Motor neuron (in vitro differentiated cells): Measurements from ENCODE around the gene RFESD. TPM values are rescaled to one million over a fixed set of nuclear protein-coding genes. Genes with fewer than 3 reads are reported as not detected.
"Not testable (repeated sequence)": the region's sequence is repeated elsewhere in the genome, so short reads cannot be mapped to it uniquely, and the experiment has no call there.

ENCODE experiments used
- ATAC-seq, 8 experiments: fragments of 200-7000 bp; cut with Tn5 transposase; replicated peaks in 6 of 8; 2 replicates each; pipeline ENCODE4 v1.8.0; 2021; ENCODE audit warnings: mild to moderate bottlenecking in 8 of 8, moderate library complexity in 8 of 8
- H3K27ac ChIP-seq, 2 donors: fragments of 250-450 bp; sonication (Bioruptor Pico); 2 replicates each; pipeline ENCODE4 v1.9.0; 2021; ENCODE audit warnings: antibody characterized with exemption in 2 of 2, mild to moderate bottlenecking in 2 of 2, moderate library complexity in 1 of 2
- H3K4me1 ChIP-seq, 2 donors: fragments of 250-450 bp; sonication (Bioruptor Pico); replicated peaks in 1 of 2; 2 replicates each; pipeline ENCODE4 v1.6.1; 2021; ENCODE audit warnings: antibody characterized with exemption in 2 of 2, mild to moderate bottlenecking in 2 of 2, moderate library complexity in 1 of 2
- H3K4me3 ChIP-seq, 5 donors: fragments of 250-450 bp; sonication (Bioruptor Pico); 2 replicates each; pipeline ENCODE4 v1.9.0; 2021; ENCODE audit warnings: antibody characterized with exemption in 5 of 5, mild to moderate bottlenecking in 5 of 5, moderate library complexity in 4 of 5
- WGBS, 10 experiments: fragments of 450-650 bp; shearing (Covaris generic); methylation state at CpG; one replicate each; pipeline ENCODE4 v1.0.0; 2022; 5-methylcytosine and 5-hydroxymethylcytosine counted together
- in situ Hi-C, 9 experiments: fragments of 400-800 bp; cut with MboI; loops; one replicate each; pipeline ENCODE4 v1.15.0; 2021; ENCODE audit warnings: low sequenced_read_pairs in 9 of 9, low pct_unique_long_range_greater_than_20kb in 2 of 9; ENCODE audit not compliant: unreplicated experiment in 9 of 9
- total RNA-seq, 8 experiments: library from RNA; unstranded; fragments of 300-600 nt; gene quantifications; 2 replicates each; pipeline versions ENCODE4 v1.2.3 to v1.2.4, GENCODE V29; 2022

Gene RFESD
- total RNA-seq, 8 experiments from 2014 or later, result 1.1 to 6.7 (median 2.7) TPM

DNA sequence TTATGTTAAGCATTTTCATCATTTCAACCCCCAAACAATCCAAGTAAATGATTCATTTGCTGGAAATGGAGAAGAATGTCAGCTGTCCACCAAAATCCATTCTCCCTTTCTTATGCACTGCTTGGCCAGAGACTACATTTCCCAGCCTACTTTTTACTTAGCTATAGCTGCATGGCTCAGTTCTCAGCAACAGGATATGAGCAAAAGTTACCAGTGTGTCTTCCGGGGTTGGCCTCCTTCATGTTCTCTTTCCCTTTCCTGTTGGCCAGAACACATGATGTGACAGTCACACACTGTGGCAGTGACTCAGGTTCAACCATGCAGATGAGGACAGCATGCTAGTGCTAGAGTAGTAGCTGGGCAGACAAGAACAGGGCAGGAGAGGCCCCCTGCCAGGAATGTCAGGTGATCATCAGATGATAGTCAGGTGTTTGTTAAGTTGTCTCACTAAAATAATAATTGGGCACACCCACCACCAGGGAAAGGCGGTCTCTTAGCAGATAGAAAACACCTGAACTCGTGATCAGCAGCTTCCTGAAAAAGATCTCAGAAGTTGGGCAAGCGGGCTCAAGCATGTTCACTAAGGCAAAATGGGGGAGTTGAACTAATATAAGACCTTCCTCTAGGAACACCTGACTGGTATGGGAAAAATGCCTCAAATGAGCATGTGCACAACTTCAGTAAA is 14.4 kb upstream of the RFESD start:
- ATAC-seq, result peak in 2 of 8 experiments; percentile 73 to 84
- H3K4me1 ChIP-seq, result no peaks in the 10 kb centered on the region
- no peak overlapping the region for H3K4me3 ChIP-seq
- no peak overlapping the region for H3K27ac ChIP-seq
- in situ Hi-C loops, result loop anchor here in 3 of 9 experiments (10.0 to 25.0 kb wide), 2 partner anchors 205 to 213 kb away; no protein-coding TSS in a partner anchor
- WGBS, 10 experiments, result 80 to 100% (median 100%) methylated on average over 1 to 4 of the region's 4 CpGs; no CpG with 5 or more reads in 1 of the 10 experiments

DNA sequence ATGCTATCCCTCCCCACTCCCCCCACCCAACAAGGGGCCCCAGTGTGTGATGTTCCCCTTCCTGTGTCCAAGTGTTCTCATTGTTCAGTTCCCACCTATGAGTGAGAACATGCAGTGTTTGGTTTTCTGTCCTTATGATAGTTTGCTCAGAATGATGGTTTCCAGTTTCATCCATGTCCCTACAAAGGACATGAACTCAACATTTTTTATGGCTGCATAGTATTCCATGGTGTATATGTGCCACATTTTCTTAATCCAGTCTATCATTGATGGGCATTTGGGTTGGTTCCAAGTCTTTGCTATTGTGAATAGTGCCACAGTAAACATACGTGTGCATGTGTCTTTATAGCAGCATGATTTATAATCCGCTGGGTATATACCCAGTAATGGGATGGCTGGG is 13.6 kb upstream of the RFESD start:
- H3K4me3 ChIP-seq, ATAC-seq, H3K4me1 ChIP-seq, H3K27ac ChIP-seq: not testable (repeated sequence)
- WGBS, 10 experiments, result no CpG with 5 or more reads among the region's 2 CpGs
- in situ Hi-C loops, result loop anchor here in 3 of 9 experiments (10.0 to 25.0 kb wide), 2 partner anchors 204 to 212 kb away; no protein-coding TSS in a partner anchor

DNA sequence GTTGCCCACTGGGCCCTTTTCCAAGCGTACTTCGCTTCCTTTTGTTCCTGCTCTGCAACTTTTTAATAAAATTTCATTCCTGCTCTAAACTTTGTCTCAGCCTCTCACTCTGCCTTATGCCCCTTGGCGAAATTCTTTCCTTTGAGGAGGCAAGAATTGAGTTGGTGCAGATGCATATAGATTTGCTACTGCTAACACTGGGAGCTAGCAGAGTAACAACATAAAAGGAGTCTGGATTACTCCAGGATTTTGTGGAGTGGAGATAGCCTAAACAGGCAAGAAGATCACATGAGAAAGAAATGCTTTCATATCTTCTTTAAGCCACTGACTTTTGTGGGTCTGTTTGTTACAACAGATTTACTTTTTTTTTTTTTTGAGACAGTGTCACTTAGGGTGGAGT is 12.9 kb upstream of the RFESD start:
- H3K4me3 ChIP-seq, result no peak overlapping the region
- no peaks in the 10 kb centered on the region for H3K4me1 ChIP-seq
- in situ Hi-C loops, result loop anchor here in 3 of 9 experiments (10.0 to 25.0 kb wide), 2 partner anchors 204 to 211 kb away; no protein-coding TSS in a partner anchor
- no peak overlapping the region for H3K27ac ChIP-seq
- no peak for ATAC-seq
- WGBS, 10 experiments, result 80 to 100% (median 90%) methylated on average over 1 to 3 of the region's 3 CpGs; no CpG with 5 or more reads in 4 of the 10 experiments

DNA sequence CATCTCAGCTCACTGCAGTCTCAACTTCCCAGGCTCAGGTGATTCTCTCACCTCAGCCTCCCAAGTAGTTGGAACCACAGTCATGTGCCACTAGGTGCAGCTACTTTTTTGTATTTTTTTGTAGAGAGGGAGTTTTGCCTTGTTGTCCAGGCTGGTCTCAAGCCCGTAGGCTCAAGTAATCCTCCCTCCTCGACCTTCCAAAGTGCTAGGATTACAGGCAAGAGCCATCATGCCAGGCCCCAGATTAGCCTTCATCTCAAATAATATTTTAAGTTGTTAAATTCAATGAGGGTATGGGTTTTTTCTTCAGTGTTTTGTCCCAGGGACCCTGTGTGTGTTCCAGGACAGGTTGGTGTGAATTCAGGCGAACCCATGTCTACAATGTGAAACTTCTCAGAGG is 12.5 kb upstream of the RFESD start:
- ATAC-seq, result no peak
- no peaks in the 10 kb centered on the region for H3K4me1 ChIP-seq
- no peak overlapping the region for H3K27ac ChIP-seq
- WGBS, 10 experiments, result 50 to 100% (median 83%) methylated on average over 1 to 3 of the region's 3 CpGs; no CpG with 5 or more reads in 2 of the 10 experiments
- H3K4me3 ChIP-seq, result no peak overlapping the region
- in situ Hi-C loops, result loop anchor here in 3 of 9 experiments (10.0 to 25.0 kb wide), 2 partner anchors 203 to 211 kb away; no protein-coding TSS in a partner anchor

DNA sequence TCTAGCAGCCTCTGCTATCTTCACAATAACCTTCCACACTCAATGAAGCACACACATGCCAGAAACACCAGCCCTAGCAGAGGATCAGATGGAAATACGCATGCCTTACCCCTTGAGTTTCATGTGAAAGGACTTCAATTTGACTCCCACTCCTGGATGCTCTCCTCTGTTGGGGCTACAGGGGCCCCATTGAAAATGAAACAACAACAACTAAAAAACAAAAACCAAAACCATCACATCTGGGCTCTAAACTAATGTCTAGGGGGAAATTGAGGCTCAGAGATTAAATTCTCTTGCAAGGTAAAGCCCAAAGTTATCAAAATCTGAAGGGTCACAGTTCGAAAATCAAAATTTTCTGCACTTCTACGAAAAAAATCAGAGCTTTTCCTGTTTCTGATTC is 7.9 kb upstream of the RFESD start:
- Histone ChIP-seq H3K4me1 (no peaks in the 10 kb centered on the region), H3K4me3 (no peak overlapping the region), H3K27ac (no peak overlapping the region)
- 0 to 80% (median 63%) methylated on average over 1 to 3 of the region's 3 CpGs; no CpG with 5 or more reads in 2 of the 10 experiments for WGBS, 10 experiments
- ATAC-seq, result no peak
- in situ Hi-C loops, result loop anchor here in 3 of 9 experiments (10.0 to 25.0 kb wide), 2 partner anchors 199 to 206 kb away; no protein-coding TSS in a partner anchor

DNA sequence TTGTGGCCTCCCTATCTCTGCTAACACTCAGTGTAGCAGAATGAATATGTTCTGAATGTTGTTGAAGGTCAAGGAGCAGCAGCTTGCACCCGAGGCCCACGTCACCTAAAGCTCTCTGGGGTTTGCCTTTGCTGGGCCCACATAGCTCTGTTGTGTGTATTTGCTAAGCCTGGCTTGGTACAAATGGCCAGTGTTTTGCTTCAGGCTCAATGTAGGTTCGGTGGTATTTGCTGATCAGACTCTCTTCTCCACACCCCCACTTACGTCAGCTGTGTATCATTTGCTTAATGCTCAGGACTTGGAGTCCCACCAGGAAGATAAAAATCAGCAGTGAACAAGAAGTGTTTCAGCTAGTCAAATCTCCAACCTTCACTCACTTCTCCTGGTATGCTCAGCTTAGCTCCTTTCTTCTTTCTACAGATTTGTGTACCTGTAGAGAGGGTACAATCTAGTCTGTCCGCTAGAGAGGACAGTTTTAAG is 4.8 kb upstream of the RFESD start:
- 63 to 100% (median 86%) methylated on average over 1 to 5 of the region's 5 CpGs; no CpG with 5 or more reads in 2 of the 10 experiments for WGBS, 10 experiments

DNA sequence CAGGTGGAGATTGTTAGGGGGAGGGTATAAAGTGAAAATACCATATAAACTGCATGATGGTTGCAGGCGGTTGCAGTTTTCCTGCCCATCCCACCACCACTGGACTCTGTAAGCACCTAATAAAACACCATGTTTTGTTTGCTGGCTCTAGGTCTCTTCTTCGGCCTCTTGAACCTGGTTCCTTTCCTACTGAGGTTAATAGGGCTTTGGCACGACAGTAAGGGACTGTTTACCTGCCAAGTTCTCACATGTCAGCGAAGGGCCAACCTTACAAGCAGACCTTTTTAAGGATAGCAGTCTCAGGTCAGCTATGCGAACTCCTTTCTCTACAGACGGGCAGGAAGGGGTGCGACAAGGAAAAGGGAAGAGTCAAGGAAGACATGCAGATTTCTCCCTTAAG is 3.4 kb upstream of the RFESD start:
- no peak for ATAC-seq
- Histone ChIP-seq H3K27ac (no peak overlapping the region), H3K4me1 (peaks cover 0 to 7% of the 10 kb centered on the region in 2 donors), H3K4me3 (no peak overlapping the region)
- in situ Hi-C loops, result loop anchor here in 2 of 9 experiments (25.0 kb wide), 1 partner anchor 194 kb away; no protein-coding TSS in a partner anchor
- WGBS, 10 experiments, result 62 to 93% (median 83%) methylated on average over 1 to 6 of the region's 7 CpGs; no CpG with 5 or more reads in 1 of the 10 experiments

More for the DNA sequence above, 4.8 kb upstream of the RFESD start:
- no peaks in the 10 kb centered on the region for H3K4me1 ChIP-seq
- in situ Hi-C loops, result loop anchor here in 2 of 9 experiments (25.0 kb wide), 1 partner anchor 196 kb away; no protein-coding TSS in a partner anchor
- H3K27ac ChIP-seq, result no peak overlapping the region
- no peak overlapping the region for H3K4me3 ChIP-seq
- no peak for ATAC-seq

DNA sequence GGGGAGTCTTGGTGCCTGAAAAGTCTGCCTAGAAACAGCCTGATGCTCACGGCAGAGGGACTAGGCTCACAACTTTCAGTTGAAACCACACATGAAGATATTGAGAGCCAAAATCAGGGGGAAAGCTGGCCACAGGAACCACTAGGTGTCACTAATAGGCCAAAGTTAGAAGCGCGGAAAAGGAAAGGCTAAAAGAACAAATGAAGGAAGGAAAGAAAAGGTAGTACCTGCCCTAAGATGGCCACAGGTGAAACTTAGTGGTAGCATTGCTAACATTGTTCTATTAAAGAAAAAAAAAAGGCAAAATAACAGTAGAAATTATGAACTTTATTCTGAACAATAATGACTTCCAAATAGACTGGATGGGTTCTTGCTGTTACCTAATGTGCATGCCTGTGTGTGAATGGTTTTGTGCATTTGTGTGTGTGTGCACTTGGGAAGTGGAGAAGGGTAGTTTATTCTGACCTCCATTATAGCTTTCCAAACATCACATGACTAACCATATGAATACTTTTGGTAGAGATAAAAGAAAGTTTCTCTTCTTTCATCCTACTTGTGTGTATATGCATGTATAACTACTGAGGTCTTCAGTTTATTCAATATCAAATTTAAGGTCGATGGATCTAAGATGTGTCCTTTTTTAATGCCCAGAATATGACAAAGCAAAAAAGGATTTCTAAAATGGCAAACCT is 2.1 kb upstream of the RFESD start:
- WGBS, 10 experiments, result 0 to 45% (median 27%) methylated on average over 1 to 4 of the region's 4 CpGs; no CpG with 5 or more reads in 1 of the 10 experiments
- H3K4me1 ChIP-seq, result peaks cover 0 to 8% of the 10 kb centered on the region in 2 donors
- ATAC-seq, result peak in 1 of 8 experiments; percentile 6
- no peak overlapping the region for H3K4me3 ChIP-seq
- H3K27ac ChIP-seq, result no peak overlapping the region
- in situ Hi-C loops, result loop anchor here in 2 of 9 experiments (25.0 kb wide), 1 partner anchor 193 kb away; no protein-coding TSS in a partner anchor

DNA sequence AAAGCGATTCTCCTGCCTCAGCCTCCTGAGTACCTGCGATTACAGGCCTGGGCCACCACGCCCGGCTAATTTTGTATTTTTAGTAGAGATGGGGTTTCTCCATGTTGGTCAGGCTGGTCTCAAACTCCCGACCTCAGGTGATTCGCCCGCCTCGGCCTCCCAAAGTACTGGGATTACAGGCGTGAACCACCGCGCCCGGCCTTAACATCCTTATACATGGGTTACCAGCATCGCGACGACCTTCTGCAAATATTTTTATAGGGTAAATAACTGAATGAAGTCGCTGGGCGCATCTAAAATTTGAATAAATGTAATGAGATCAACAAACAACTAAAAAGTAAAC is 380 bp upstream of the RFESD start:
- 82 to 95% (median 93%) methylated on average over 4 to 12 of the region's 17 CpGs; no CpG with 5 or more reads in 5 of the 10 experiments for WGBS, 10 experiments
- not testable (repeated sequence) for H3K4me1 ChIP-seq, ATAC-seq, H3K27ac ChIP-seq
- in situ Hi-C loops, result loop anchor here in 2 of 9 experiments (25.0 kb wide), 1 partner anchor 191 kb away; no protein-coding TSS in a partner anchor
- peak overlapping the region in 3 of 5 donors; percentile 2 to 54 (median 52) for H3K4me3 ChIP-seq

DNA sequence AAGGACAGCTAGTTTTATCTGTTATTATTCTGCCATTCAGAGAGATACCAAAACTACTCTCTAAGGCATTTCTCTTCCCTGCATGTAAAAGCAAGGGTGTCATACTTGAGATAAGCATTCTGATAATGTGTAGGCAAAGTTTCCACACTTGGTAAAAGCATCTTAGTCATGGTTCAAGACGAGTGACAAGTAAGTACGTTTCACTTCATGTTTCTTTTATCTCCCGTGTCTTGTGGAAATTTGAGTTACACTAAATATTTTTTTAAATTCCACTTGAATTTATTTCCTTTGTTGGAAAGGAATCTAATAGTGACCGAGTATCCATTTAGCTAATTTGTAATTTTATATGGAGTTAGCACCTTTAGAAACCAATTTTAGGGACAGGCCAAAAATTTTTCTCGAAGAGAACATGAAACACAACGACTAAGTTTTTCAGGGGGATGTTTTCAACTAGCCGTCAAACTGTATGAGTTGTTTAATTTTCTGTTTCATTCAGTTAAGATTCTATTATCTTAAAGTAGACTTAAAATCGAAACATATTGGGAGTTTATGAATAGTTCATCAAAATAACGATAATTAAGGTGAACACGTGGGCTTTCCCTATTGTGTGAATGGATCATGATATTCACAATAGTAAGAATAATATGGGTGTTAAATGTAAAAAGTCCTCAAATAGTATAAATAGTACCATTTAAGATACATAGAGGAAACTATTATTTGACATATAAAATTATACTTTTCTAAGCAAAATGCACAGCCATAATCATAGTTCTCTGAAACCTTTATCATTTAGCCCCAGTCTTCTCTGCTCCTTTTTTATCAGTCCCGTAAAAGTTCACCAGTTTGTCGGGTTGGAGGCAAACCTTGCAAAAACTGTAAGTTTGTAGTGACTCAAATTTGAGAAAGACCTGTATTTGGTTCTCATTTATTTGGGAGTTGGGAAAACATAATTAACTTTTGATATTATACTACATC is 1.6 kb downstream of the RFESD start:
- no peak overlapping the region for H3K27ac ChIP-seq
- in situ Hi-C loops, result loop anchor here in 2 of 9 experiments (25.0 kb wide), 1 partner anchor 189 kb away; no protein-coding TSS in a partner anchor
- 77 to 96% (median 93%) methylated on average over 5 to 12 of the region's 12 CpGs for WGBS, 10 experiments

DNA sequence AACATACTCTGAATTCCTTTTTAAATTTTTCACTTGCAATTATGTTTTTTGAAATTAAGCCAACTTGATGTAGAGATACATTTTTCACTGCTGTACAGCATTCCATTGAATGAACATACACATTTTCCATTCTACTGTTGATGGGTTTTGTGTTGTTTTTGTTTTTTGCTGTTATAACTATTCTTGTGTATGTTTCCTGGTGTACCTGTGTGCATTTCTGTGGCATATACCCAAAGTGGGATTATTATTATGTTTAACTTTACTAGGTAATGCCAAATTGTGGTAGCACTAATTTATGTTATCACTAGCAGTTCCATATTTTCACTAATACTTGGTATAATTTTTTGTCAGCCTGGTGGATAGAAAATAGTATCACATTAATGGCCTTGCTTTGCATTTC is 2.7 kb downstream of the RFESD start:
- H3K4me3 ChIP-seq, result no peak overlapping the region
- ATAC-seq, result no peak
- H3K4me1 ChIP-seq, result peaks cover 0 to 8% of the 10 kb centered on the region in 2 donors
- in situ Hi-C loops, result loop anchor here in 2 of 9 experiments (25.0 kb wide), 1 partner anchor 188 kb away; no protein-coding TSS in a partner anchor
- H3K27ac ChIP-seq, result no peak overlapping the region

More for the DNA sequence above, 1.6 kb downstream of the RFESD start:
- Histone ChIP-seq H3K4me3 (no peak overlapping the region), H3K4me1 (peaks cover 0 to 8% of the 10 kb centered on the region in 2 donors)
- ATAC-seq, result no peak
